ENCODE results near the gene PTPRS. TPM values are rescaled to one million over a fixed set of nuclear protein-coding genes. Genes with fewer than 3 reads are reported as not detected.
A peak's percentile ranks its signal among the peaks of the same experiment; 100 is the strongest.

The PTPRS gene
- polyA plus RNA-seq, 3 donors = 0.03 TPM; not detected in 2

DNA sequence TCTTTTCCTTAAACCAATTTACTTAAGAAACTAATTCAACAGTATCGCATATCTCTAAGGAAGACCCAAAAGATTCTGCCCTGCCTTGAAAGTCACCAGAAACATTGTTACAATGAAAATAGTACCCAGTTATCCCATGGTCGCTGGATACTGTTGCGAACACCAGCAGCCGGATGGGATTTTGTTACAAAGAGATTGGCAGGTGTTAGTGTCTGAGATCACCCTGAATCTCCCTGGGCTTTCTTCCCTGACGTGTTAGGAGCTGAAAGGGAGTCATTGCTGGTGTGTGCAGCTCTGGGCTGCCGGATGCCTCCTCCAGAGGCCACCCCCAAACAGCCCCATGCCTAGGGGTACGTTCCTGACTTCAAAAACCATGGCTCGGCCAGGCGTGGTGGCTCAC lies 38.2 kb downstream of the PTPRS start:
- H3K79me2 ChIP-seq (ENCODE audit: insufficient read depth, low read length) = no peaks in the 10 kb centered on the region
- WGBS (ENCODE audit: insufficient coverage) = 96% methylated on average over 4 of the region's 9 CpGs
- intact Hi-C loops (cut with micrococcal nuclease) = no loop called here
- no peak overlapping the region for H2AFZ ChIP-seq (ENCODE audit: insufficient read depth, low read depth, low read length, poor library complexity, severe bottlenecking)
- no peaks in the 10 kb centered on the region for H4K20me1 ChIP-seq (ENCODE audit: insufficient read depth, low read length)
- no peaks in the 10 kb centered on the region for H3K4me1 ChIP-seq (ENCODE audit: control insufficient read depth in 1 of 2, insufficient read depth in 2 of 2, low read length in 2 of 2)
- no peak overlapping the region for H3K27ac ChIP-seq (ENCODE audit: low read depth in 1 of 2, low read length in 2 of 2)
- peaks cover 0 to 6% (median 2%) of the 10 kb centered on the region in 7 donors for H3K9me3 Mint-ChIP-seq
- H3K27me3 ChIP-seq (ENCODE audit: control insufficient read depth in 2 of 2, insufficient read depth in 2 of 2, low read length in 2 of 2) = no peaks in the 10 kb centered on the region
- no peaks in the 10 kb centered on the region for H3K36me3 Mint-ChIP-seq
- H3K9ac ChIP-seq (ENCODE audit: insufficient read depth, low read length, poor library complexity, severe bottlenecking) = no peak overlapping the region
- no peak for DNase-seq
- no peak overlapping the region for H3K4me2 ChIP-seq (replicated peaks; ENCODE audit: extremely low read depth, low read length, poor library complexity, severe bottlenecking)
- H3K4me1 Mint-ChIP-seq = no peaks in the 10 kb centered on the region
- H3K36me3 ChIP-seq (replicated peaks in 1 of 2; ENCODE audit: control insufficient read depth in 1 of 2, insufficient read depth in 2 of 2, low read length in 2 of 2) = no peaks in the 10 kb centered on the region
- H3K4me3 ChIP-seq (replicated peaks in 1 of 3; ENCODE audit: low read depth in 2 of 3, low read length in 3 of 3) = no peak overlapping the region
- H3K27me3 Mint-ChIP-seq (ENCODE audit: low read depth in 3 of 3) = peaks cover 3 to 9% (median 4%) of the 10 kb centered on the region in 3 donors
- H3K27ac Mint-ChIP-seq = peak overlapping the region in 1 of 7 donors; percentile 45
- no peaks in the 10 kb centered on the region for H3K9me3 ChIP-seq (replicated peaks in 1 of 2; ENCODE audit: control insufficient read depth in 1 of 2, insufficient read depth in 1 of 2, low read length in 2 of 2)
- TF ChIP-seq CTCF (IDR thresholded peaks at IDR 0.05) = no peak
- no peak overlapping the region for H3K4me3 Mint-ChIP-seq

DNA sequence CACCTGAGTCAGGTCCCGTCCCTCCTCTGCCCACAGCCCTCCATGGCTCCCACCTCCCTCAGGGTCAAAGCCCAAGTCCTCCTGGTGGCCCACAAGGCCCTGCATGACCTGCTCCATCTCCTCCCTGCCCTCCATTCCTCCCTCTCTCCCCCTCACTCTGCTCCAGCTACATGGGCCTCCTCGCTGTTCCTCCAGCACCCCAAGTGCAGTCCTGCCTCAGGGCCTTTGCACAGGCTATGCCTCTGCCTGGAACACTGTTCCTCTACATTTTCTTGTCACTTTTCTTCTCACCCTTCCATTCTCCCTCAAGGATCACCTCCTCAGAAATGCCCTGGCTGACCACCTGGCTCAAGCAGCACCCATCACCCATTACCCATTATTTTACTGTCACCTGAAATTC lies 41.5 kb downstream of the PTPRS start:
- H3K79me2 ChIP-seq (ENCODE audit: insufficient read depth, low read length) = no peaks in the 10 kb centered on the region
- H2AFZ ChIP-seq (ENCODE audit: insufficient read depth, low read depth, low read length, poor library complexity, severe bottlenecking) = no peak overlapping the region
- H3K4me2 ChIP-seq (replicated peaks; ENCODE audit: extremely low read depth, low read length, poor library complexity, severe bottlenecking) = no peak overlapping the region
- Mint-ChIP-seq H3K27ac (no peak overlapping the region), H3K4me3 (no peak overlapping the region), H3K9me3 (peaks cover 0 to 6% (median 2%) of the 10 kb centered on the region in 7 donors), H3K27me3 (ENCODE audit: low read depth in 3 of 3) (peaks cover 7 to 17% (median 11%) of the 10 kb centered on the region in 3 donors), H3K4me1 (no peaks in the 10 kb centered on the region), H3K36me3 (no peaks in the 10 kb centered on the region)
- 90% methylated on average over 2 of the region's 2 CpGs for WGBS (ENCODE audit: insufficient coverage)
- no peaks in the 10 kb centered on the region for H3K9me3 ChIP-seq (replicated peaks in 1 of 2; ENCODE audit: control insufficient read depth in 1 of 2, insufficient read depth in 1 of 2, low read length in 2 of 2)
- no peaks in the 10 kb centered on the region for H4K20me1 ChIP-seq (ENCODE audit: insufficient read depth, low read length)
- no peak overlapping the region for H3K27ac ChIP-seq (ENCODE audit: low read depth in 1 of 2, low read length in 2 of 2)
- no peak for TF ChIP-seq CTCF (IDR thresholded peaks at IDR 0.05)
- H3K36me3 ChIP-seq (replicated peaks in 1 of 2; ENCODE audit: control insufficient read depth in 1 of 2, insufficient read depth in 2 of 2, low read length in 2 of 2) = no peaks in the 10 kb centered on the region
- intact Hi-C loops (cut with micrococcal nuclease) = no loop called here
- H3K4me3 ChIP-seq (replicated peaks in 1 of 3; ENCODE audit: low read depth in 2 of 3, low read length in 3 of 3) = no peak overlapping the region
- no peak for DNase-seq
- H3K4me1 ChIP-seq (ENCODE audit: control insufficient read depth in 1 of 2, insufficient read depth in 2 of 2, low read length in 2 of 2) = no peaks in the 10 kb centered on the region
- peaks cover 0 to 7% of the 10 kb centered on the region in 2 donors for H3K27me3 ChIP-seq (ENCODE audit: control insufficient read depth in 2 of 2, insufficient read depth in 2 of 2, low read length in 2 of 2)
- no peak overlapping the region for H3K9ac ChIP-seq (ENCODE audit: insufficient read depth, low read length, poor library complexity, severe bottlenecking)
